Measurements from ENCODE around the gene POU6F2. TPM values are rescaled to one million over a fixed set of nuclear protein-coding genes. Genes with fewer than 3 reads are reported as not detected.

The POU6F2 gene
- total RNA-seq, 2 experiments from 2014 or later, result not detected

DNA sequence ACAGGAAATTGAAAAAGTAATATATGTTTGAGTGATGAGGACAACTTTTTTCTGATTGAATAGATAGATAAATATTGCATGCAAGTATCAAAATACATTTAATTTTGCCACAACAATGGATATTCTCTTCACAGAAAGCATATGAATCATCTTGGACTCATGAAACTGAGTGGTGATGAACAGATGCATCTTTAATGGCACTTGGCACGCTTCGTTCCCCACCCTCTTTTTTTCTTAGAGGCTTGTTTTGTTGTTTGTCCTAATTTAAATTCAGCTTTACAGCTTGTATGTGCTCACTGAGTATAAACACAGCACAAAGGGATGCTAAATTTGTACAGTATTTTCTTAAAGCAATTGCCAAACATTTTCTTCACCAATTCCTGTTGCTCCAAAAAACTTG lies 443.5 kb downstream of the POU6F2 start:
- Mint-ChIP-seq H3K27me3 (peaks cover 11% of the 10 kb centered on the region), H3K36me3 (ENCODE audit: low read depth) (no peaks in the 10 kb centered on the region), H3K27ac (no peak overlapping the region), H3K4me1 (no peaks in the 10 kb centered on the region), H3K9me3 (no peaks in the 10 kb centered on the region), H3K4me3 (no peak overlapping the region)
- ChIA-PET POLR2A (no interaction called here), CTCF (no interaction called here)
- no peak for DNase-seq

DNA sequence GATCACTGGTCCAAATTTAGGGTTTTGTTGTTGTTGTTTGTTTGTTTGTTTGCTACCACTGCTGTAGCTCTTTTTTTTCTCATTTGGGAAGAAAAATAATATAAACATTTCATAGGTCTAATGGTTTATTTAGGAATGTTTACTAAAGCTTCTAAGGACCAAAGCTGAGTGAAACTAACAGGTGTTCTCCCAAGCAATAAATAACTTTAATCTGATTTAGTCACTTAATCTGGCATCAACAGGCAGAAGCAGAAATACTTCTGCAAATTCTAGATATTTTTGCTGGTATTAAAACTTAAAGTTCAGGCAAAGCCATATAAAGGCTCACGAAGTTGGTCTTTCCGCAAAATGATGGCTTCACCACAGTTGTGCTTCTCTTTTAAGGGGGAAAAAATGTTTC lies 444.0 kb downstream of the POU6F2 start:
- no peaks in the 10 kb centered on the region for H3K36me3 Mint-ChIP-seq (ENCODE audit: low read depth)
- H3K4me1 Mint-ChIP-seq, result no peaks in the 10 kb centered on the region
- no peaks in the 10 kb centered on the region for H3K9me3 Mint-ChIP-seq
- H3K27me3 Mint-ChIP-seq, result peaks cover 8% of the 10 kb centered on the region
- CTCF ChIA-PET, result no interaction called here
- DNase-seq, result no peak
- POLR2A ChIA-PET, result no interaction called here
- no peak overlapping the region for H3K27ac Mint-ChIP-seq
- H3K4me3 Mint-ChIP-seq, result no peak overlapping the region

DNA sequence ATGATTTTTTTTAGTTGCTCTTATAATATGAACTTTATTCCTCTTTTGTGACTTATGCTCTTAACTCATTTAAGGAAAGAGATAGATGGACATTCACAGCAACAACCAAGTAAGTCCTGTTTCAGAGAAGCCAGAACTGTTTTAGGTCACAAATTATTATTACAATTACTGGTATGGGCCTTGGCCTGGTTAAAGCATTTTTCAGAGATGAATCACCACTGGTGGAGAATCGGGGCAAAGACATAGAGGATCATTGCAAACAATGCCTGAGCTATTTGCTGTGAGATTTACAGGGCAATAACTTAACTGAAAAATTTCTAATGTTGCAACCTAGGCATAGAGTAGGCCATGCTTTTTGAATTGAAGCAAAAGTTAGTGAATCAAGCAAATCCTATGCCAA lies 450.5 kb downstream of the POU6F2 start:
- CTCF ChIA-PET, result no interaction called here
- Mint-ChIP-seq H3K4me1 (no peaks in the 10 kb centered on the region), H3K27ac (no peak overlapping the region), H3K9me3 (no peaks in the 10 kb centered on the region), H3K27me3 (no peaks in the 10 kb centered on the region), H3K36me3 (ENCODE audit: low read depth) (no peaks in the 10 kb centered on the region), H3K4me3 (no peak overlapping the region)
- DNase-seq, result no peak
- POLR2A ChIA-PET, result no interaction called here

DNA sequence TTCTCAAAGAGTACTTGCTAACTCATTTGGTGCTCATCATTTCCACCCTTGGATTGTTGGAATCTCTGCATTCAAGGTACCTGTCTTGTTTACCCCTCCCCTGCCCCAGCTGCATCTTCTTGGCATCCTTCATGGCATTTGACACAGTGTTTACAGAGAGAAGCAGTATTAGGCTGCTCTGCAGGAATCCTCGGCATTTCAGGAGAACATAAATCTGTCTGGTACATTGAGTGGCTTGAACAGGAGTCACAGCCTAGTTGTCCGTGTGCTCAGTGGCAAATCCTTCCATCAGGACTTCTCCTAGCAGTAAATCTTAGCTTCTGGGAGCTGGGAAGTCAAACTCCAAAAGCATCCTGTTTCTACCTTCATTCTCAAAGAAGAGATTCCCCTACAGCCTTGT lies 451.7 kb downstream of the POU6F2 start:
- no peak for DNase-seq
- H3K27ac Mint-ChIP-seq, result no peak overlapping the region
- peaks cover 2% of the 10 kb centered on the region for H3K27me3 Mint-ChIP-seq
- ChIA-PET POLR2A (no interaction called here), CTCF (no interaction called here)
- no peaks in the 10 kb centered on the region for H3K36me3 Mint-ChIP-seq (ENCODE audit: low read depth)
- no peaks in the 10 kb centered on the region for H3K4me1 Mint-ChIP-seq
- H3K4me3 Mint-ChIP-seq, result no peak overlapping the region
- H3K9me3 Mint-ChIP-seq, result no peaks in the 10 kb centered on the region

DNA sequence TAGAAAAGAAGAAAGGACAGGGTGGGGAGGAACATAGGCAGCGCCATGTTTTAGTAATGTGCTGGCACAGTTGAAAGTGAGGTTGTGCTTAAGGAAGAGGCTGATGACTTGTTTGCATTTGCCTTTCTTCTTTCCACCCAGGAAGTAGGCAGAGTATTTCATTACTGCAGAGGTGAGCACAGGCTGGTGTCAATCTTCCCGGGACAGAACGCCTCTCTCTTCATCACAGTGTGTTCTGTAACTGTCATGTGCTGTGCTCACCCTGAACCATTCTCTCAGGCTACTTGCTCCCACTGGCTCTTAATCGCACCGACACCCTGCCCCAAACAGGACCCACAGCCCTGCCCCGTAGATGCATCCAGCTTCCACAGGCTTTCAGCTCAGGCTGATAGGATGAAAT lies 452.7 kb downstream of the POU6F2 start:
- POLR2A ChIA-PET, result no interaction called here
- Mint-ChIP-seq H3K4me1 (no peaks in the 10 kb centered on the region), H3K27ac (no peak overlapping the region), H3K9me3 (no peaks in the 10 kb centered on the region), H3K36me3 (ENCODE audit: low read depth) (no peaks in the 10 kb centered on the region), H3K27me3 (peaks cover 2% of the 10 kb centered on the region), H3K4me3 (no peak overlapping the region)
- DNase-seq, result no peak
- CTCF ChIA-PET, result no interaction called here

DNA sequence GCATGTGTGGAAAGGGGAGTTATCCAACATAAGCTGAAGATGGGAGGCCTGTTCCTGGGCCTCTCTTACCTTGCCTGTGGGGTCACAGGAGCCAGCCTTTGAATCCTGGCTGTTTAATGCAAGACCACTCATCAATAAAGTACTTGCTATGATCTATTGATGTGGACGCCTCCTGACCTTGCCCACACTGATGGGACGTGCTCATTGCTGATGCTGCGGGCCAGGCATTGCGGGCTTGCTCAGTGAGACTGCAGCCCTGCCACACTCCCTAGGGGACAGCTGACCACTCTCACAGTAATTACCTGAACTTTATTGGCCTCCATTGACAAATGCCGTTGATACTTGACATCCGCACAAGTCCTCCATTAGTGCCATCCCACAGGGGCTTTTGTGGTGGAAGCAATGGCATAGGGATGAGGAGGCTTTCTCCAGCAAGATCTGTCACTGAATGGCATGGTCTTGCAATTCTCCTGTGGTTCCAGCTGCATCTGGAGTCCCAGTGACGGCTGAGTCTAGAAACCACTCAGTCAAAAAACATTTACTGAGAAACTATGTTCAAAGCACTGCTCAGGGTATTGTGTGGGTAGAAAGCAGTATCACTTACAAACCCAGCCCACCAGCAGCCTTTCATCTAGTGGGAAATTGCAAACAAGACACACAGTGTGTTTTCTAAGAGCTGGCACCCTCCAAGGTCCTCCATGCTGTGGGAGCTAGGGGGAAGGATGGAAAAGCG lies 453.4 kb downstream of the POU6F2 start:
- POLR2A ChIA-PET, result no interaction called here
- Mint-ChIP-seq H3K4me3 (no peak overlapping the region), H3K27me3 (peaks cover 2% of the 10 kb centered on the region), H3K36me3 (ENCODE audit: low read depth) (no peaks in the 10 kb centered on the region), H3K4me1 (no peaks in the 10 kb centered on the region), H3K9me3 (no peaks in the 10 kb centered on the region), H3K27ac (no peak overlapping the region)
- CTCF ChIA-PET, result no interaction called here
- DNase-seq, result no peak

DNA sequence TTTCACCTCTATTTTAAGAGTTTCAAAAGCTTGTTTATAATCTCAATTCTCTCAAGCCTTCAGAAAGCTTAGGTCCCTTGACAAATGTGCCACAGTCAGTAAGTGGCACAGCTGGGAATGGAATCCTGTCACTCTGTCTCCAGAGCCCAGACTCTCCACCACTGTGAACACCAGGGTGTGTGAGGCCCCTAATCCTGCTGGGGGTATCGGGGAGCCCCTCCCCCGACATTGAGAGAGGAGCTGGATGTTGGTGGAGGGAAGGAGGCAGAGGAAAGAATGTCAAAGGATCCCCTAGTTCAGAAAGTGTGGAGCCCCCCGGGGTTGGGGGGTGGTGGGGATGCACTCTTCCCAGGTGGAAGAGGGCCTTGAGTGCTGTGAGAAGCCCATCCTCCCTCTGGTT lies 454.7 kb downstream of the POU6F2 start:
- H3K9me3 Mint-ChIP-seq, result no peaks in the 10 kb centered on the region
- H3K27ac Mint-ChIP-seq, result no peak overlapping the region
- peaks cover 2% of the 10 kb centered on the region for H3K27me3 Mint-ChIP-seq
- POLR2A ChIA-PET, result no interaction called here
- H3K36me3 Mint-ChIP-seq (ENCODE audit: low read depth), result no peaks in the 10 kb centered on the region
- H3K4me1 Mint-ChIP-seq, result no peaks in the 10 kb centered on the region
- no peak for DNase-seq
- CTCF ChIA-PET, result no interaction called here
- no peak overlapping the region for H3K4me3 Mint-ChIP-seq

DNA sequence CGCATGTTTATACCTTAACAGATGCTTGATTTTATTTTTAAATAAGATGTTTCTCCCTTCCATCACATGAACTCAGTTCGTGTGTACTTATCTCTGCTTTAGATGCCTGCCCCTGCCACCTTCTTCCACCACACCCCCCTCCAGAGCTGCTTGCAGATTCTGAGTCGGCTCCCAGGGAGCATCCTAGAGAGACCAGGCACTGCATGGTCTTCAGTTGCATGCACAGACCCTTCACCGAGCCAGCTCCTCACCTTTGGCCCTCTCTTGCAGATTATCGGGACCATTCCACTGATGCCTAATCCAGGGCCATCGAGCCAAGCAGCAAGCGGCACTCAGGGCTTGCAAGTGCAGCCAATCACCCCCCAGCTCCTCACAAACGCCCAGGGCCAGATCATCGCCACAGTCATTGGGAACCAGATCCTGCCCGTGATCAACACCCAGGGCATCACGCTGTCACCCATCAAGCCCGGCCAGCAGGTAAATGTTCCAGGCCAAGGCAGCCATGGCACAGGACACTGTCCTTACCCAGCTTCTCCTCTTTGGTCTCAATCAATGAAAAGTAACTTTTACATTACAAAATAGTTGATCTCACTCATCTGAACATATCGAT lies 455.2 kb downstream of the POU6F2 start:
- Mint-ChIP-seq H3K9me3 (no peaks in the 10 kb centered on the region), H3K4me3 (no peak overlapping the region), H3K27ac (no peak overlapping the region), H3K27me3 (peaks cover 5% of the 10 kb centered on the region), H3K4me1 (no peaks in the 10 kb centered on the region), H3K36me3 (ENCODE audit: low read depth) (no peaks in the 10 kb centered on the region)
- DNase-seq, result no peak
- POLR2A ChIA-PET, result no interaction called here
- CTCF ChIA-PET, result no interaction called here

DNA sequence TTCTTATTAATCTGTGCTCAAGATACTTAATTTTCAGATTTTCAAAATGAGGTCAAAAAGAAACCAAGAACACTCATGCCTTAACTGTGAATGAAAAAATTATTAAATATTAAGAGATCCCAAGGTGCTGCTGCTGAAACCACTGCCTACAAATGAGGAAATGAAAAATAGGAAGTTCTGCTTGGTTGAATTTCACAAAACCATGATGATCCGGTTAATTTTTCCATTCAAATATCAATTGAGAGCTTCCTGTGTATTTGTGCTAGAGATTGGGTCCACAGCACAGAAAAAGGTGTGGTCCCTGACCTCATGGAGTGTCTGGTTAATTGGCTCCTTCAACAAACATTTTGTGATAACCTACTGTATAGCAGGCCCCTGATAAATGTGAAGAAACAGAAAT lies 455.8 kb downstream of the POU6F2 start:
- H3K4me1 Mint-ChIP-seq, result no peaks in the 10 kb centered on the region
- H3K36me3 Mint-ChIP-seq (ENCODE audit: low read depth), result no peaks in the 10 kb centered on the region
- DNase-seq, result no peak
- H3K4me3 Mint-ChIP-seq, result no peak overlapping the region
- peaks cover 5% of the 10 kb centered on the region for H3K27me3 Mint-ChIP-seq
- CTCF ChIA-PET, result interaction anchor here (0.8 kb wide), 1 partner anchor 16 kb away, joined by 3 read pairs; no protein-coding TSS in a partner anchor
- POLR2A ChIA-PET, result no interaction called here
- H3K27ac Mint-ChIP-seq, result no peak overlapping the region
- no peaks in the 10 kb centered on the region for H3K9me3 Mint-ChIP-seq

DNA sequence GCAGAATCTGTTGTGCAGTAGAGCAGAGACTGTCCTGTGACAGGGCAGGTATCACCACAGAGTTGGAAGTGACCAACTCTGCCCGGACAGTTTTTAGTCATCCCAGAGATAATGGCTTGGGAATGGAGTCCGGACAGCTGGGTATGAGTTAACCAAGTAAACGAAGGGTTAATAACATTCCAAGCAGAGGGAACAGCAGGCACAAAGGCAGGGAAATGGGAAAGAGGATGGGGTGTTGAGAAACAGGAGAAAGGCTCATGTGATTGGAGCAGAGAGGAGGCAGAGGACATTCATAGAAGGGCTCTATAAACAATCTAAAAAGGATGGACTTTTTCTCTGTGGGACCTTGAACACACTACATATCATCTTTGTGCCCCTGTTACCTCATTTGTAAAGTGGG lies 456.3 kb downstream of the POU6F2 start:
- peaks cover 10% of the 10 kb centered on the region for H3K27me3 Mint-ChIP-seq
- POLR2A ChIA-PET, result no interaction called here

DNA sequence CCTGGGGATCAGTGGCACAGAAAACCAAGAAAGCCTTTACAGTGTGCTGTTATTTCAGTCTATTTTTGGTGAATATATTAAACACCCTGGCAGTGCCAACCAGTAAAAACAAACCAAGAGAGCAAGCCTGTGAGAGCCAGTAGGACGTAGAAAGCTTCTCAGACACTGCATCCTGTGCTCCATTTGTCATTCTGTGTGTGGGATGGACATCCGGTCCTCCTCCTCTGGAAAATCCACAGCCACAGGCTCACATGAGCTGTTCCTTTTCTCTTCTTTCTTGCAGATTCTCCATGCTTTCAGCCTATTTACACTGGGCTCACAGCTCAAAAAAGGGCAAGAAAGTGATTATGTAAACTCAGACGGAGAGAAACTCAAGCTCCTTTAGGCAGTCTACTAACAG lies 468.8 kb downstream of the POU6F2 start:
- ChIA-PET POLR2A (no interaction called here), CTCF (no interaction called here)
- H3K27me3 Mint-ChIP-seq, result peaks cover 27% of the 10 kb centered on the region

More for the DNA sequence above, 456.3 kb downstream of the POU6F2 start:
- Mint-ChIP-seq H3K36me3 (ENCODE audit: low read depth) (no peaks in the 10 kb centered on the region), H3K4me1 (no peaks in the 10 kb centered on the region), H3K9me3 (no peaks in the 10 kb centered on the region), H3K27ac (no peak overlapping the region), H3K4me3 (no peak overlapping the region)
- DNase-seq, result no peak
- CTCF ChIA-PET, result interaction anchor here (0.8 kb wide), 1 partner anchor 16 kb away, joined by 3 read pairs; no protein-coding TSS in a partner anchor

DNA sequence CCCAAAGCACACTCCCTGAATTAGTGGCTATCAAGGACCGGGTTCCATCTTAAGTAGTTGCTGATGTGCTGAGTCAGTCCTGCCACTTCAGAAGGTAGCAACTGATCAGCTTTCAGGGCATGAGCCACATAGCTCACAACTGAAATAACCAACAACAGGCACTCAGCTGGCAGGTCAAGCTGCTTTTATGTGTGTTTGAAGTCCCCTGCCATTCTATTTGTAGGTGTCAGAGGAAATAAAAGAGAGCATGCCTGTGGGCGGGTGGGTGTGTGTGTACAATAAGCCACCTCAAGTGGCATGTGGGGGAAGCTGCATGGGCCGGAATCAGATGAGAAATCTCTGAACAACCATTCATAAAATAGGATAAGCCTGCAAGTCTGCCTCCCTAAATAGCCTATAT lies 474.2 kb downstream of the POU6F2 start:
- peaks cover 12% of the 10 kb centered on the region for H3K27me3 Mint-ChIP-seq
- POLR2A ChIA-PET, result no interaction called here
- H3K27ac Mint-ChIP-seq, result no peak overlapping the region
- no peak for DNase-seq
- H3K9me3 Mint-ChIP-seq, result no peaks in the 10 kb centered on the region
- CTCF ChIA-PET, result interaction anchor here (2.9 kb wide), 1 partner anchor 11 kb away, joined by 22 read pairs; no protein-coding TSS in a partner anchor
- no peaks in the 10 kb centered on the region for H3K36me3 Mint-ChIP-seq (ENCODE audit: low read depth)
- H3K4me1 Mint-ChIP-seq, result no peaks in the 10 kb centered on the region
- H3K4me3 Mint-ChIP-seq, result no peak overlapping the region

More for the DNA sequence above, 468.8 kb downstream of the POU6F2 start:
- H3K9me3 Mint-ChIP-seq, result no peaks in the 10 kb centered on the region
- no peak overlapping the region for H3K4me3 Mint-ChIP-seq
- no peaks in the 10 kb centered on the region for H3K4me1 Mint-ChIP-seq
- H3K27ac Mint-ChIP-seq, result no peak overlapping the region
- H3K36me3 Mint-ChIP-seq (ENCODE audit: low read depth), result no peaks in the 10 kb centered on the region
- no peak for DNase-seq

DNA sequence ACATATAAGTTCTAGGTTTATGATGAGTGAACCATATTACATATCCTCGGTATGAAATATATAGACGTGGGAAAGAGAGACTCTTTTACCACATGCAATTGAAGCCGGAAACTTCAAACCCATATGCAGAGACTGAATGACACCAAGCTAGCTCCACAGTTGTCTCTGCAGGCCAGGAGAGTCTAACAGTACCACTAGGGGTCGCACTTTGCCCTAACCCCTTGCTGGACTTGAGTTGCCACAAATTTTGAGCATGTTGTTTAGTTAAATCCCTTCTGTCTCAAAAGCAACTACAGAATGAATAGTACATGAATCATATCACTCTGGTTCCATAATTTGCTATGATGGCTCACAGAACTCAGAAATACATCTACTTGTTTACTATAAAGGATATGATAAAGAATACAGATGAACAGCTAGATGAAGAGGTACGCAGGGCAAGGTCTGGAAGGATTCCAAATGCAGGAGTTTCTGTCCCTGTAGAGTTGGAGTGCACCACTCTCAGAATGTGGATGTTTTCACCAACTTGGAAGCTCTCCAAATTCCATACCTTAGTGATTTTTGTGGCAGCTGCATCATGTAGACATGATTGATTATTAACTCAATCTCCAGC lies 476.1 kb downstream of the POU6F2 start:
- Mint-ChIP-seq H3K4me1 (no peaks in the 10 kb centered on the region), H3K4me3 (no peak overlapping the region), H3K9me3 (no peaks in the 10 kb centered on the region), H3K27me3 (peaks cover 11% of the 10 kb centered on the region), H3K27ac (no peak overlapping the region), H3K36me3 (ENCODE audit: low read depth) (no peaks in the 10 kb centered on the region)
- CTCF ChIA-PET, result interaction anchor here (0.6 to 3.4 kb wide), 12 partner anchors 9 to 658 kb away, joined by 3 to 24 read pairs (median 4); no protein-coding TSS in a partner anchor
- DNase-seq, result peak; percentile 62
- POLR2A ChIA-PET, result interaction anchor here (0.8 kb wide), 1 partner anchor 9 kb away, joined by 3 read pairs; no protein-coding TSS in a partner anchor
